ENCODE measurements around the gene SLC4A1AP.
"Not testable (repeated sequence)": the region's sequence is repeated elsewhere in the genome, so short reads cannot be mapped to it uniquely, and the experiment has no call there.

Gene SLC4A1AP

DNA sequence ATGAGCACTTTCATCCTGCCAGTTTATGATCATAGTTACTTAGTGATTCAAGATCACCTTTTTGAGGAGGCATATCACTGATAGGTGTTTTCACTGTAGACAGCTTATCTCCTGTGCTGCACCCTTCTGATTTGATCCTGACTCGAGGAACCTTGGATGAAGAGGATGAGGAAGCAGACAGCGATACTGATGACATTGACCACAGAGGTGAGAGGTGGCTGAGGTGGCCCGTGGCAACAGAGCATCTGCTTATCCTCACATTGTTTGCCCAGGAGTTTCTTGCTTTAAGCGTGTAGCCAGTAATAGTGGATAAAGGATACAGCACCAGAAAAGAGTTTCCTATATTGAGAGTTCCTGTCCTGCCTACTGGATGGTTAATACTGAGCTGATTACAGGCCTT lies 16.0 kb upstream of the SLC4A1AP start:
- in situ Hi-C loops (cut with MboI; ENCODE audit: low sequenced_read_pairs) = no loop called here

GRCh38 chr2:27651056-27651455 lies 12.6 kb upstream of the SLC4A1AP start:
- in situ Hi-C loops (cut with MboI; ENCODE audit: low sequenced_read_pairs) = no loop called here

DNA sequence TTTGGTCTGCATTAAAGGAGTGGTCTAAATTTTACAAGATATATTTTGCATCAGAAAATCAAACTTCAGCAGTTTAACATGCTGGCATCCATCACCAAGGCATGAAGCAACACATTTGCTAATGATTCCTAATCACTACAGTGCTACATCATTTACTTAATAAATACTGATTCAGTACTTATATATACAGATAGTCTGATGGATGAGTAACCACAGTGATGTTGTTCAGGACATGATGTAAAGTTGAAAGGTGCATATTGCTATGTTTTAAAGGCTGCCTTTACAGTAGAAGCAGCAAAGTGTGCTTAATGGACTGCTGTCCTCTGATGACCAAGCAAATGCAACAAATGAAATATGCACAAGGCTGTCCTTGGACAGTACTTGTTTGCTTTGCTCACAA lies 11.3 kb upstream of the SLC4A1AP start:
- in situ Hi-C loops (cut with MboI; ENCODE audit: low sequenced_read_pairs) = no loop called here

GRCh38 chr2:27652790-27653189 lies 10.9 kb upstream of the SLC4A1AP start:
- in situ Hi-C loops (cut with MboI; ENCODE audit: low sequenced_read_pairs) = no loop called here

- in situ Hi-C loops (cut with MboI; ENCODE audit: low sequenced_read_pairs) = no loop called here
These were observed 10.3 kb upstream of the SLC4A1AP start for GRCh38 chr2:27653397-27653796.

GRCh38 chr2:27655155-27655951 lies 8.3 kb upstream of the SLC4A1AP start:
- in situ Hi-C loops (cut with MboI; ENCODE audit: low sequenced_read_pairs) = no loop called here

GRCh38 chr2:27661371-27661770 lies 2.3 kb upstream of the SLC4A1AP start:
- in situ Hi-C loops (cut with MboI; ENCODE audit: low sequenced_read_pairs) = no loop called here

GRCh38 chr2:27664154-27664574 lies 475 bp downstream of the SLC4A1AP start:
- in situ Hi-C loops (cut with MboI; ENCODE audit: low sequenced_read_pairs) = no loop called here

DNA sequence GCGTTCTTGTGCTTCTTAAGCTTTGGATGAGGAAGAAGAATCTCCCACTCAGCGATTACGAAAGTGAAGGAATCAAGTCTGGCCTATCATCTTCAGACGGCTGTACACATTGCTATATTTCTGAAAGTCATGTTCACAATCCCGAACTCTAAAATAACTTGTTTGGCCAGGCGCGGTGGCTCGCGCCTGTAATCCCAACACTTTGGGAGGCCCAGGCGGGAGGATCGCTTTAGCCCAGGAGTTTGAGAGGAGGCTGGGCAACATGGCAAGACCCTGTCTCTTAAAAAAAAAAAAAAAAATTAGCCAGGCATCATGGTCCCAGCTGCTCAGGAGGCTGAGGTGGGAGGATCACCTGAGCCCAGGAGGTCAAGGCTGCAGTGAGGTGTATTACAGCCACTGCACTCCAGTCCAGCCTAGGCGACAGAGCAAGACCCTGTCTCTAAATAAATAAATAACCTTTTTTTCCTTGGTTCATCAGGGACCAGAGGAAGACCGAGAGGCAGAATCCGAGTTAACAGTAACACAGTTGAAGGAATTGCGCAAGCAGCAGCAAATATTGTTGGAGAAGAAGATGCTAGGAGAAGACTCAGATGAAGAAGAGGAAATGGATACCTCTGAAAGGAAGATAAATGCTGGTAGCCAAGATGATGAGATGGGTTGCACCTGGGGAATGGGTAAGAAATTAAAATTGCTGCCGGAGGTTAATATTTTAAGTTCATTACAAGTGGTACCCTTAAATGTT lies 1.1 kb downstream of the SLC4A1AP start:
- in situ Hi-C loops (cut with MboI; ENCODE audit: low sequenced_read_pairs) = no loop called here

DNA sequence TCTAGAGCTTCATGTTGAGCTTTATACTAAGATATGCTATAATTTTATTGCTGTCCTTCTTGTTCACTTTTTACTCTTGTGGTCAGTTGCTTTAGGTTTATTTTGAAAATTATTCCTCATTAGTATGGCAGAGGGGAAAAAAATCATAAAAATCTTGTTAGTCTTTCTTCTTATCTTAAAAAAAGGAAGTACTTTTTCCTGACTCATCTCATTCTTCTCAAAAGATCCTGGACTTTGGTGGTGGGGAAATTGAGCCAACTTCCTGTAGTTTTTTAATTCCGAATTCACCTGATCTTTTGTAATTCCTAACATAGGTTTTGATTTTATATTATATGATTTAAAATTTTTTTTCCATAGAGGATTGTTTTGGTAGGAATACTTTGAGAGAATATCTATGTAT lies 3.8 kb downstream of the SLC4A1AP start:
- in situ Hi-C loops (cut with MboI; ENCODE audit: low sequenced_read_pairs) = no loop called here

GRCh38 chr2:27671235-27671634 lies 7.5 kb downstream of the SLC4A1AP start:
- in situ Hi-C loops (cut with MboI; ENCODE audit: low sequenced_read_pairs) = no loop called here

- in situ Hi-C loops (cut with MboI; ENCODE audit: low sequenced_read_pairs) = no loop called here
These were observed 9.2 kb downstream of the SLC4A1AP start for GRCh38 chr2:27672723-27673486.

DNA sequence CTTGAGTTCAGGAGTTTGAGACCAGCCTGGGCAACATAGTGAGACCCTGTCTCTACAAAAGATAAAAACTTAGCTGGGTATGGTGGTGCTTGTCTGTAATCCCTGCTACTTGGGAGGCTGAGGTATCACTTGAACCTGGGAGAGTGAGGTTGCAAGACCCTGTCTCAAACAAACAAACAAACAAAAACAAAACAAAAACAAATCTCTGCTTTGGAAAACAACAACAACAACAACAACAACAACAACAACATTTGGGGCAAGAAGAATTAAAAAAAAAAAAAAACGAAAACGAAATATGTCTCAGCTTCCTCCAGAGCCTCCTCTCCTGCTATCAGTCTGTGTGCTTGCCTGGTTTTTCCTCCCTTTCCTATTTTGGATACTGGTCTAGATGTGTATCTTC lies 16.9 kb downstream of the SLC4A1AP start:
- in situ Hi-C loops (cut with MboI; ENCODE audit: low sequenced_read_pairs) = no loop called here

- in situ Hi-C loops (cut with MboI; ENCODE audit: low sequenced_read_pairs) = no loop called here
These were observed 18.2 kb downstream of the SLC4A1AP start for GRCh38 chr2:27681841-27682240.

DNA sequence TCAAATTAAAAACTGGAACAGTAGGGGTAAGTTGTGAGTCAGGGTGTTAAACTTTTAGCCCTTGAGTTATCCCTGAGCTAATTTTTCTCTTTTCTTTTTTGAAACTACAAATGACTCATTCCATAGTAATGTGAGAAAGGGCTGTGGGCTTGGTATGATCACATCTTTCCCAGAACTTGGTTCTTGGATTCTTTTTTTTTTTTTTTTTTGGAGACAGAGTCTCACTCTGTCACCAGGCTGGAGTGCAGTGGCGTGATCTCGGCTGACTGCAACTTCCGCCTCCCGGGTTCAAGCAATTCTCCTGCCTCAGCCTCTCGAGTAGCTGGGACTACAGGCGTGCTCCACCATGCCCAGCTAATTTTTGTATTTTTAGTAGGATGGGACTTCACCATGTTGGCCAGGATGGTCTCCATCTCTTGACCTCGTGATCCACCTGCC lies 18.7 kb downstream of the SLC4A1AP start:
- in situ Hi-C loops (cut with MboI; ENCODE audit: low sequenced_read_pairs) = not testable (repeated sequence)

GRCh38 chr2:27683390-27684071 lies 19.8 kb downstream of the SLC4A1AP start:
- in situ Hi-C loops (cut with MboI; ENCODE audit: low sequenced_read_pairs) = no loop called here

GRCh38 chr2:27685006-27685405 lies 21.3 kb downstream of the SLC4A1AP start:
- in situ Hi-C loops (cut with MboI; ENCODE audit: low sequenced_read_pairs) = not testable (repeated sequence)

GRCh38 chr2:27685577-27685976 lies 21.9 kb downstream of the SLC4A1AP start:
- in situ Hi-C loops (cut with MboI; ENCODE audit: low sequenced_read_pairs) = no loop called here

DNA sequence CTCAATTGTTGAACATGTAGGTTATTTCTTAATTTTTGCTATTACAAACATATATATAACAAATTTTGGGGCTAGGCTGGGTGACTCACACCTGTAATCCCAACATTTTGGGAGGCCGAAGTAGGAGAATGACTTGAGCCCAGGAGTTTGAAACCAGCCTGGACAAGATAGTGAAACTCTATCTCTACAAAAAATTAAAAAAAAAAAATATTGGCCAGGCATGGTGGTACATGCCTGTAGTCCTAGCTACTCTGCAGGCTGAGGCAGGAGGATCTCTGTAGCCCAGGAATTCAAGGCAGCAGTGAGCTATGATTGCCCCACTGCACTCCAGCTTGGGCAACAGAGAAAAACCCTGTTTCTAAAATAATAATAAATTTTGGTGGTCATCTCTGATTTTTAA lies 23.5 kb downstream of the SLC4A1AP start:
- in situ Hi-C loops (cut with MboI; ENCODE audit: low sequenced_read_pairs) = no loop called here

DNA sequence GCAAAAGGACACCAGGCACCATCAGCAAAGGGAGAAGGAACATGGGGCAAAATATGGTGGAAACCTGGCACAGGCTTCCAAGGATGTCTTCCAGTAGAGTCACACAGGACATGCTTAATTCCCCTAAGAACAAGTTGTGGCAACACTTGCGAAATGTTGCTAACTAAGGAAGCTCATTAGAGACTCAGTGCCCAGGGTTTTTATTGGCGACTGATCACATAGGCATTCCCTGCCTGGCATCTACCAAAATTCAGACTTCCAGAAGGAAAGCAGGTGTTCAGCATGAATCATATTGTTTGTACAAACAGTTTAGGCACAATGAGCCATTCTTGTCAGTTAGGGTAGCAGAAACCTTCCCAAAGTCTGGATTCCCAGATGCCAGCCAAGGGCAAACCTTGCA lies 25.7 kb downstream of the SLC4A1AP start:
- in situ Hi-C loops (cut with MboI; ENCODE audit: low sequenced_read_pairs) = no loop called here

DNA sequence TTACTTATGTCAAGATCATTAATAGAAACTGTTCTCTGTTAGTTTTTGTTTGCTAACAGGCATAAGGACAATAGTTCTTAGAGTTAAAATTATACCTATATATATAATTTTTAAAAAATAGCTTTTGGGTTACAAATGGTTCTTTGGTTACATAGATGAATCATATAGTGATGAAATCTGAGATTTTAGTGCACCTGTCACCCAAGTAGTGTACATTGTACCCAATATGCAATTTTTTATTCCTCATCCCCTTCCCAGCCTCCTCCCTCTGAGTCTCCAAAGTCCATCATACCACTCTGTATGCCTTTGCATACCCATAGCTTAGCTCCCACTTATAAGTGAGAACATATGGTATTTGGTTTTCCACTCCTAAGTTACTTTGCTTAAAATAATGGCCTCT lies 26.4 kb downstream of the SLC4A1AP start:
- in situ Hi-C loops (cut with MboI; ENCODE audit: low sequenced_read_pairs) = no loop called here
